ENCODE data around the gene PEAR1.

Gene PEAR1

GRCh38 chr1:156862997-156863599, 30.4 kb upstream of the PEAR1 start:
- TF ChIP-seq ARNT (IDR thresholded peaks at IDR 0.05) (no peak), PKNOX1 (IDR thresholded peaks at IDR 0.05) (no peak), FOXM1 (IDR thresholded peaks at IDR 0.05; ENCODE audit: borderline replicate concordance) (no peak), NFRKB (IDR thresholded peaks at IDR 0.05) (no peak), SP1 (IDR thresholded peaks at IDR 0.05) (no peak), ZNF384 (IDR thresholded peaks at IDR 0.05) (no peak), ELF4 (IDR thresholded peaks at IDR 0.05) (no peak), L3MBTL2 (conservative IDR thresholded peaks at IDR 0.05) (no peak), BHLHE40 (IDR thresholded peaks at IDR 0.05; ENCODE audit: borderline replicate concordance) (no peak), HDGF (IDR thresholded peaks at IDR 0.05; ENCODE audit: borderline replicate concordance) (no peak), CTBP1 (IDR thresholded peaks at IDR 0.05; ENCODE audit: borderline replicate concordance) (no peak), TARDBP (IDR thresholded peaks at IDR 0.05) (no peak), FOXA1 (IDR thresholded peaks at IDR 0.05) (no peak), SUZ12 (IDR thresholded peaks at IDR 0.05) (no peak)
- ChIA-PET CTCF (interaction anchor here (0.8 to 4.4 kb wide), 4 partner anchors 25 to 136 kb away, joined by 3 to 62 read pairs (median 33); partner anchors contain the start of genes ISG20L2, METTL25B and MRPL24), POLR2A (interaction anchor here (1.6 kb wide), 1 partner anchor 135 kb away, joined by 6 read pairs; the partner anchor contains the start of genes ISG20L2 and METTL25B)
- DNase-seq (ENCODE audit: extremely low spot score), result no peak

GRCh38 chr1:156863631-156864030, 29.9 kb upstream of the PEAR1 start:
- no peak for TF ChIP-seq FOXM1 (IDR thresholded peaks at IDR 0.05; ENCODE audit: borderline replicate concordance)
- POLR2A ChIA-PET, result no interaction called here
- CTCF ChIA-PET, result no interaction called here
- DNase-seq (ENCODE audit: extremely low spot score), result no peak

GRCh38 chr1:156864796-156865195, 28.7 kb upstream of the PEAR1 start:
- POLR2A ChIA-PET, result interaction anchor here (0.8 kb wide), 1 partner anchor 51 kb away, joined by 3 read pairs; no protein-coding TSS in a partner anchor
- CTCF ChIA-PET, result no interaction called here
- TF ChIP-seq FOXA1 (IDR thresholded peaks at IDR 0.05), result no peak
- TF ChIP-seq SUZ12 (IDR thresholded peaks at IDR 0.05), result no peak
- TF ChIP-seq L3MBTL2 (conservative IDR thresholded peaks at IDR 0.05), result no peak
- no peak for TF ChIP-seq ARNT (IDR thresholded peaks at IDR 0.05)
- no peak for TF ChIP-seq ELF4 (IDR thresholded peaks at IDR 0.05)
- TF ChIP-seq HDGF (IDR thresholded peaks at IDR 0.05; ENCODE audit: borderline replicate concordance), result no peak
- no peak for DNase-seq (ENCODE audit: extremely low spot score)

GRCh38 chr1:156865258-156865657, 28.3 kb upstream of the PEAR1 start:
- ChIA-PET POLR2A (no interaction called here), CTCF (no interaction called here)
- DNase-seq (ENCODE audit: extremely low spot score), result no peak
- TF ChIP-seq PKNOX1 (IDR thresholded peaks at IDR 0.05) (no peak), CTBP1 (IDR thresholded peaks at IDR 0.05; ENCODE audit: borderline replicate concordance) (no peak), ELF4 (IDR thresholded peaks at IDR 0.05) (no peak)

- no peak for DNase-seq (ENCODE audit: extremely low spot score)
- POLR2A ChIA-PET, result no interaction called here
- TF ChIP-seq ARNT (IDR thresholded peaks at IDR 0.05), result no peak
- no peak for TF ChIP-seq ZNF384 (IDR thresholded peaks at IDR 0.05)
- TF ChIP-seq NFRKB (IDR thresholded peaks at IDR 0.05), result no peak
- TF ChIP-seq TARDBP (IDR thresholded peaks at IDR 0.05), result no peak
- no peak for TF ChIP-seq BHLHE40 (IDR thresholded peaks at IDR 0.05; ENCODE audit: borderline replicate concordance)
- no peak for TF ChIP-seq L3MBTL2 (conservative IDR thresholded peaks at IDR 0.05)
- TF ChIP-seq FOXM1 (IDR thresholded peaks at IDR 0.05; ENCODE audit: borderline replicate concordance), result no peak; the same call in 1 of the 2 replicates
- TF ChIP-seq SUZ12 (IDR thresholded peaks at IDR 0.05), result no peak
- TF ChIP-seq HDGF (IDR thresholded peaks at IDR 0.05; ENCODE audit: borderline replicate concordance), result no peak
- TF ChIP-seq FOXK2 (IDR thresholded peaks at IDR 0.05), result no peak
- TF ChIP-seq CTBP1 (IDR thresholded peaks at IDR 0.05; ENCODE audit: borderline replicate concordance), result no peak
- TF ChIP-seq ELF4 (IDR thresholded peaks at IDR 0.05), result no peak
- no peak for TF ChIP-seq SP1 (IDR thresholded peaks at IDR 0.05)
- TF ChIP-seq PKNOX1 (IDR thresholded peaks at IDR 0.05), result no peak
- no peak for TF ChIP-seq LEF1 (IDR thresholded peaks at IDR 0.05; ENCODE audit: borderline replicate concordance)
- CTCF ChIA-PET, result no interaction called here
Observed at GRCh38 chr1:156865865-156866248, 27.7 kb upstream of the PEAR1 start.

- no peak for DNase-seq (ENCODE audit: extremely low spot score)
- CTCF ChIA-PET, result no interaction called here
- POLR2A ChIA-PET, result no interaction called here
- TF ChIP-seq ARNT (IDR thresholded peaks at IDR 0.05) (no peak), SP1 (IDR thresholded peaks at IDR 0.05) (no peak), LEF1 (IDR thresholded peaks at IDR 0.05; ENCODE audit: borderline replicate concordance) (no peak), ZNF384 (IDR thresholded peaks at IDR 0.05) (no peak), TARDBP (IDR thresholded peaks at IDR 0.05) (no peak), ELF4 (IDR thresholded peaks at IDR 0.05) (no peak), HDGF (IDR thresholded peaks at IDR 0.05; ENCODE audit: borderline replicate concordance) (no peak), PKNOX1 (IDR thresholded peaks at IDR 0.05) (no peak), BHLHE40 (IDR thresholded peaks at IDR 0.05; ENCODE audit: borderline replicate concordance) (no peak), NFRKB (IDR thresholded peaks at IDR 0.05) (no peak), FOXA1 (IDR thresholded peaks at IDR 0.05) (no peak), L3MBTL2 (conservative IDR thresholded peaks at IDR 0.05) (no peak), CTBP1 (IDR thresholded peaks at IDR 0.05; ENCODE audit: borderline replicate concordance) (no peak), FOXM1 (IDR thresholded peaks at IDR 0.05; ENCODE audit: borderline replicate concordance) (no peak), SUZ12 (IDR thresholded peaks at IDR 0.05) (no peak), FOXK2 (IDR thresholded peaks at IDR 0.05) (no peak)
Observed at GRCh38 chr1:156866249-156866909, 27.1 kb upstream of the PEAR1 start.
